Smooth muscle cell (in vitro differentiated cells): Measurements from ENCODE around the gene EFNA3. TPM values are rescaled to one million over a fixed set of nuclear protein-coding genes. Genes with fewer than 3 reads are reported as not detected.
"Not testable (repeated sequence)": the region's sequence is repeated elsewhere in the genome, so short reads cannot be mapped to it uniquely, and the experiment has no call there.

ENCODE experiments used
- DNase-seq: peaks from one replicate; lab custom pipeline; 2025; ENCODE audit not compliant: unreplicated experiment; lab: John Stamatoyannopoulos, UW
- H2AFZ ChIP-seq: fragments of 200-600 bp; sonication (generic); 2 replicates; pipeline ENCODE4 v1.6.0; 2016; ENCODE audit warnings: antibody characterized with exemption, low read depth, mild to moderate bottlenecking
- H3F3A ChIP-seq: fragments of 200-600 bp; sonication (generic); 2 replicates; pipeline ENCODE4 v1.6.0; 2017; ENCODE audit warnings: antibody characterized with exemption, low read depth
- H3K27ac ChIP-seq: fragments of 200-600 bp; sonication (generic); 2 replicates; pipeline ENCODE4 v1.5.1; 2016; ENCODE audit warnings: low read depth, mild to moderate bottlenecking
- H3K27me3 ChIP-seq: fragments of 200-600 bp; sonication (generic); 2 replicates; pipeline ENCODE4 v1.6.1; 2016; ENCODE audit warnings: low read depth, mild to moderate bottlenecking
- H3K36me3 ChIP-seq: fragments of 200-600 bp; sonication (generic); 2 replicates; pipeline ENCODE4 v1.5.1; 2016; ENCODE audit warnings: low read depth
- H3K4me1 ChIP-seq: fragments of 200-600 bp; sonication (generic); 2 replicates; pipeline ENCODE4 v1.5.1; 2016; ENCODE audit warnings: low read depth
- H3K4me2 ChIP-seq: fragments of 200-600 bp; sonication (generic); 2 replicates; pipeline ENCODE4 v1.6.0; 2016; ENCODE audit warnings: mild to moderate bottlenecking
- H3K4me3 ChIP-seq: fragments of 200-600 bp; sonication (generic); 2 replicates; pipeline ENCODE4 v1.5.1; 2016; ENCODE audit warnings: mild to moderate bottlenecking
- H3K79me2 ChIP-seq: fragments of 200-600 bp; sonication (generic); 2 replicates; pipeline ENCODE4 v1.6.0; 2016; ENCODE audit warnings: low read depth, mild to moderate bottlenecking
- H3K9ac ChIP-seq: fragments of 200-600 bp; sonication (generic); 2 replicates; pipeline ENCODE4 v1.6.0; 2016; ENCODE audit warnings: low read depth
- H3K9me3 ChIP-seq: fragments of 200-600 bp; sonication (generic); replicated peaks from 2 replicates; pipeline ENCODE4 v1.5.1; 2016; ENCODE audit warnings: low read depth
- H4K20me1 ChIP-seq: fragments of 200-600 bp; sonication (generic); 2 replicates; pipeline ENCODE4 v1.6.0; 2016; ENCODE audit warnings: low read depth
- WGBS: methylation state at CpG from one replicate; pipeline ENCODE4 v1.1.7; 2016; ENCODE audit warnings: low lambda C conversion rate; 5-methylcytosine and 5-hydroxymethylcytosine counted together
- polyA plus RNA-seq: library from polyadenylated mRNA; unstranded; fragments of >200 nt; fragmentation: Nextera tagmentation; extraction: Ambion mirVana; gene quantifications from 2 replicates; pipeline ENCODE4 v1.2.1, GENCODE V29; 2016
- total RNA-seq: library from RNA; depleted of rRNA; stranded (reverse); fragments of >200 nt; gene quantifications from 2 replicates; pipeline ENCODE4 v1.2.3, GENCODE V29; 2014
- TF ChIP-seq, protein P1 (sequence below): fragments of 200-600 bp; sonication (generic); IDR thresholded peaks from 2 replicates; pipeline ENCODE4 v1.5.1; 2017; ENCODE audit warnings: borderline replicate concordance, mild to moderate bottlenecking, antibody characterized with exemption; ENCODE audit not compliant: insufficient read depth, poor library complexity, severe bottlenecking

Gene EFNA3
- total and polyA plus RNA-seq, 2 experiments from 2014 or later = 5.2 to 9.1 TPM

DNA sequence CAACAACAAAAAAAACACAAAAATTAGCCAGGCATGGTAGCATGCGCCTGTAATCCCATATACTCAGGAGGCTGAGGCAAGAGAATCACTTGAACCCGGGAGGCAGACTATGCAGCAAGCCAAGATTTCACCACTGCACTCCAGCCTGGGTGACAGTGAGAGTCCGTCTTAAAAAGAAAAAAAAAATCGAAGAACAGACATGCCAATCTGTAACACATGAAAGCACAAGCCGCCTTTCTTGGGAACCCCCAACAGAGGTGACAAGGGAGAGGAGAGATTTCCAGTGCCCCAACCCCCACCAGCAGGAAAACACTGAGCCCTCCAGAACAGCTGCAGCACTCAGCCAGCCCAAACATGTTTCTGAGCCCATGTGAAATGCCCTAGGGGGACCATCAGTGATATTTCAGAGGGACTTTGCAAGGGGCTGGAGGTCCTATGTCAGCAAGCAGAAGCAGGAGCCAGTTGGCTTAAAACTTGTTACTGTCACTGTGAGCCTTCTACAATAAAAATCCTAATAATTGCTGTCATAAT is 34.9 kb downstream of the EFNA3 start:
- Histone ChIP-seq H3K9ac (no peak overlapping the region), H3K4me3 (no peak overlapping the region), H3K4me1 (no peaks in the 10 kb centered on the region), H3K36me3 (no peaks in the 10 kb centered on the region), H3F3A (no peaks in the 10 kb centered on the region), H4K20me1 (no peaks in the 10 kb centered on the region), H3K9me3 (no peaks in the 10 kb centered on the region), H3K79me2 (no peaks in the 10 kb centered on the region), H2AFZ (no peak overlapping the region), H3K27ac (no peak overlapping the region), H3K4me2 (no peak overlapping the region), H3K27me3 (no peaks in the 10 kb centered on the region)
- DNase-seq = no peak
- TF ChIP-seq, protein P1, sequence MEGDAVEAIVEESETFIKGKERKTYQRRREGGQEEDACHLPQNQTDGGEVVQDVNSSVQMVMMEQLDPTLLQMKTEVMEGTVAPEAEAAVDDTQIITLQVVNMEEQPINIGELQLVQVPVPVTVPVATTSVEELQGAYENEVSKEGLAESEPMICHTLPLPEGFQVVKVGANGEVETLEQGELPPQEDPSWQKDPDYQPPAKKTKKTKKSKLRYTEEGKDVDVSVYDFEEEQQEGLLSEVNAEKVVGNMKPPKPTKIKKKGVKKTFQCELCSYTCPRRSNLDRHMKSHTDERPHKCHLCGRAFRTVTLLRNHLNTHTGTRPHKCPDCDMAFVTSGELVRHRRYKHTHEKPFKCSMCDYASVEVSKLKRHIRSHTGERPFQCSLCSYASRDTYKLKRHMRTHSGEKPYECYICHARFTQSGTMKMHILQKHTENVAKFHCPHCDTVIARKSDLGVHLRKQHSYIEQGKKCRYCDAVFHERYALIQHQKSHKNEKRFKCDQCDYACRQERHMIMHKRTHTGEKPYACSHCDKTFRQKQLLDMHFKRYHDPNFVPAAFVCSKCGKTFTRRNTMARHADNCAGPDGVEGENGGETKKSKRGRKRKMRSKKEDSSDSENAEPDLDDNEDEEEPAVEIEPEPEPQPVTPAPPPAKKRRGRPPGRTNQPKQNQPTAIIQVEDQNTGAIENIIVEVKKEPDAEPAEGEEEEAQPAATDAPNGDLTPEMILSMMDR = no peak
- WGBS = 84% methylated on average over 5 of the region's 5 CpGs

DNA sequence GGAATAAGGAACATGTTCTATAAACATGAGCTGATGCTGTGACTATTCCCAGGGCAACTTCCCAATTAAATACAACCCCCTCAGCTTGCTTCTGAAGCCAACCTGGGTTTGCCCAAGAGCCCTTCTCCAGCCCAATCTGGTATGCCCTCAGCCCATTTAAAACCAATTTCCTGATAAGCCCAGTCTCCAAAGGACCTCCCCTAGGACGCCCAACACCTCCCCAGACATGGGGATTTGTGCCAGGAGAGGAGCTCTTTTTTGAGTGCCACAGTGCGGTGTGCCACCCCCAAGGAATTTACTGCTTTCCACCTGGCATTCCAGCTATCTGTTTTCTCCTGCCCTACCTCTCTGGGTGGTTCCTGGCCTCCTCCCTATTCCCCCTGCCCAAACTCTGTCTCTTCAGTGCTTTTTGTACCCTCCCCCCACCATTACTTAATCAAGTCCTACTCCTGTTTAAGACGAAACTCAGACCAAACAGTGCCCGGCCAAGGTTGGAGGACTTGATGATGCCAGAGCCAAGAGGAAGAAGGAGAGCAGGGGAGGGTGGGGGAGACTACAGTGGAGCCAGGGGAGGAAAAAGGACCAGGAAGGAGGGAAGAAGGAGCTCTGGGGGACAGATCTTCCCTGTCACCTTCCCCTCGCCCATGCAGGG is 37.6 kb downstream of the EFNA3 start:
- Histone ChIP-seq H2AFZ (no peak overlapping the region), H3K9me3 (no peaks in the 10 kb centered on the region), H3K9ac (no peak overlapping the region), H3K27me3 (peaks cover 6% of the 10 kb centered on the region), H4K20me1 (no peaks in the 10 kb centered on the region), H3K4me1 (no peaks in the 10 kb centered on the region), H3K4me2 (no peak overlapping the region), H3K36me3 (no peaks in the 10 kb centered on the region), H3K4me3 (no peak overlapping the region), H3F3A (no peaks in the 10 kb centered on the region), H3K79me2 (no peaks in the 10 kb centered on the region), H3K27ac (no peak overlapping the region)
- 78% methylated on average over 4 of the region's 5 CpGs for WGBS
- TF ChIP-seq, protein P1 = no peak
- DNase-seq = no peak

DNA sequence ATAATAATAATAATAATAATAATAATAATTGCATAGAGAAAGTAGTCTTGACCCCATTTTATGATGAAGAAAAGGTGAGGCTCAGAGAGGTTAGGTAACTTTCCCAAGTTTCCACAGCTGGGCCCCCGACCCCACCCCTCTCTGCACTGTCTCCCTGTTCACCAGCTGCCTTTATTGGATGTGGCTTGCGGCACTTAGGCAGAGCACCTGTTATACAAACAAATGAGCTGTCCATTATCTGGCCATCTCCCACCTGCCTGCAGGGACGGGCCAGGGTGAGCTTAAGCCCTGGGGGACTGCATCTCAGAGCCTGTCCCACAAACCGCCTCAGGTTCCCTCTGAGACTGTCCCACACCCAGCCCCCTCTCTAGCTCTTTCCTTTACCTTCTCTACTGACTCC is 39.0 kb downstream of the EFNA3 start:
- Histone ChIP-seq H3K36me3 (no peaks in the 10 kb centered on the region), H2AFZ (no peak overlapping the region), H4K20me1 (no peaks in the 10 kb centered on the region), H3K9me3 (no peaks in the 10 kb centered on the region), H3F3A (no peaks in the 10 kb centered on the region), H3K27ac (no peak overlapping the region), H3K27me3 (peaks cover 6% of the 10 kb centered on the region), H3K4me1 (no peaks in the 10 kb centered on the region), H3K79me2 (no peaks in the 10 kb centered on the region), H3K4me3 (no peak overlapping the region), H3K4me2 (no peak overlapping the region), H3K9ac (no peak overlapping the region)
- TF ChIP-seq, protein P1 = no peak
- 58% methylated on average over 4 of the region's 4 CpGs for WGBS
- no peak for DNase-seq

DNA sequence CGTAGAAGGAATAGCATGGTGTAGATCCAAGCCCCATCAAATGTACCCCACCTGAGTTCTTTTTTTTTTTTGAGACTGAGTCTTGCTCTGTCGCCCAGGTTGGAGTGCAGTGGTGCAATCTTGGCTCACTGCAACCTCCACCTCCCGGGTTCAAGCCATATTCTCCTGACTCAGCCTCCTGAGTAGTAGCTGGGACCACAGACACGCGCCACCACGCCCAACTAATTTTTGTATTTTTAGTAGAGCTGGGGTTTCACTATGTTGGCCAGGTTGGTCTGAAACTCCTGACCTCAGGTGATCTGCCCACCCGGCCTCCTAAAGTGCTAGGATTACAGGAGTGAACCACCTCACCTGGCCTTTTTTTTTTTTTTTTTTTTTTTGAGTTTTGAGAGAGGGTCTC is 39.5 kb downstream of the EFNA3 start:
- not testable (repeated sequence) for H3K79me2 ChIP-seq, H3K9ac ChIP-seq, H2AFZ ChIP-seq, H3K4me3 ChIP-seq, H3F3A ChIP-seq, H3K27me3 ChIP-seq, H3K4me2 ChIP-seq, H3K9me3 ChIP-seq, H3K4me1 ChIP-seq, H4K20me1 ChIP-seq, H3K27ac ChIP-seq, DNase-seq, H3K36me3 ChIP-seq
- 87% methylated on average over 7 of the region's 7 CpGs for WGBS
